ENCODE data around the gene C20orf96.

DNA sequence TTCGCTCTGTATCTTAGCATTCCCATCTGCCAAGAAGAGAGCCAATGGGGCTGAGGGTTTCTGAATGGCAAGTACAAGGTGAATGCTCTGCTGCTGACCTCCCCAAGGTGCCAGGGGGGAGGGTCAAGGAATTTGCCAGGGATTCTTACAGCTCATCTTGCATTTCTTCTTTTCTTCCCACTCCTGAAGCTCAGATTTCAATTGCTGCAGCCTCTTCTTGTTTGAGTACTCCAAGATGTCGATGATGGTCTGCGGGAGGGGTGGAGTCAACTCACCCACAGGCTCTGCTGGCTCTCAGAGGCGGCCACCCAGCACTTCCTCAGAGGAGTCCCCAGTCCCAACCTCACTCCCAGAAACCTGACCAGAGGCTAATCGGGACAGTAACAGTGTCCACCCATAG, 12.4 kb downstream of the C20orf96 start:
- TF ChIP-seq, protein P1, sequence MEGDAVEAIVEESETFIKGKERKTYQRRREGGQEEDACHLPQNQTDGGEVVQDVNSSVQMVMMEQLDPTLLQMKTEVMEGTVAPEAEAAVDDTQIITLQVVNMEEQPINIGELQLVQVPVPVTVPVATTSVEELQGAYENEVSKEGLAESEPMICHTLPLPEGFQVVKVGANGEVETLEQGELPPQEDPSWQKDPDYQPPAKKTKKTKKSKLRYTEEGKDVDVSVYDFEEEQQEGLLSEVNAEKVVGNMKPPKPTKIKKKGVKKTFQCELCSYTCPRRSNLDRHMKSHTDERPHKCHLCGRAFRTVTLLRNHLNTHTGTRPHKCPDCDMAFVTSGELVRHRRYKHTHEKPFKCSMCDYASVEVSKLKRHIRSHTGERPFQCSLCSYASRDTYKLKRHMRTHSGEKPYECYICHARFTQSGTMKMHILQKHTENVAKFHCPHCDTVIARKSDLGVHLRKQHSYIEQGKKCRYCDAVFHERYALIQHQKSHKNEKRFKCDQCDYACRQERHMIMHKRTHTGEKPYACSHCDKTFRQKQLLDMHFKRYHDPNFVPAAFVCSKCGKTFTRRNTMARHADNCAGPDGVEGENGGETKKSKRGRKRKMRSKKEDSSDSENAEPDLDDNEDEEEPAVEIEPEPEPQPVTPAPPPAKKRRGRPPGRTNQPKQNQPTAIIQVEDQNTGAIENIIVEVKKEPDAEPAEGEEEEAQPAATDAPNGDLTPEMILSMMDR (IDR thresholded peaks at IDR 0.05): no peak
- TF ChIP-seq POLR2A (IDR thresholded peaks at IDR 0.05) (no peak), EP300 (IDR thresholded peaks at IDR 0.05) (no peak), POLR2AphosphoS5 (IDR thresholded peaks at IDR 0.05) (no peak)

Data from sigmoid colon (tissue), 4 donors.